Measurements from ENCODE around the gene GABRG3.

GRCh38 chr15:27479296-27480140 lies 508.5 kb downstream of the GABRG3 start:
- TF ChIP-seq, protein P1, sequence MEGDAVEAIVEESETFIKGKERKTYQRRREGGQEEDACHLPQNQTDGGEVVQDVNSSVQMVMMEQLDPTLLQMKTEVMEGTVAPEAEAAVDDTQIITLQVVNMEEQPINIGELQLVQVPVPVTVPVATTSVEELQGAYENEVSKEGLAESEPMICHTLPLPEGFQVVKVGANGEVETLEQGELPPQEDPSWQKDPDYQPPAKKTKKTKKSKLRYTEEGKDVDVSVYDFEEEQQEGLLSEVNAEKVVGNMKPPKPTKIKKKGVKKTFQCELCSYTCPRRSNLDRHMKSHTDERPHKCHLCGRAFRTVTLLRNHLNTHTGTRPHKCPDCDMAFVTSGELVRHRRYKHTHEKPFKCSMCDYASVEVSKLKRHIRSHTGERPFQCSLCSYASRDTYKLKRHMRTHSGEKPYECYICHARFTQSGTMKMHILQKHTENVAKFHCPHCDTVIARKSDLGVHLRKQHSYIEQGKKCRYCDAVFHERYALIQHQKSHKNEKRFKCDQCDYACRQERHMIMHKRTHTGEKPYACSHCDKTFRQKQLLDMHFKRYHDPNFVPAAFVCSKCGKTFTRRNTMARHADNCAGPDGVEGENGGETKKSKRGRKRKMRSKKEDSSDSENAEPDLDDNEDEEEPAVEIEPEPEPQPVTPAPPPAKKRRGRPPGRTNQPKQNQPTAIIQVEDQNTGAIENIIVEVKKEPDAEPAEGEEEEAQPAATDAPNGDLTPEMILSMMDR (IDR thresholded peaks at IDR 0.05; ENCODE audit: insufficient read depth, low read length): no peak
- no peak for TF ChIP-seq REST (IDR thresholded peaks at IDR 0.05; ENCODE audit: insufficient replicate concordance, low read depth)
- TF ChIP-seq SPI1 (IDR thresholded peaks at IDR 0.05; ENCODE audit: borderline replicate concordance, low read depth): no peak

Measured in HL-60 (cell line).